Activated CD8-positive, alpha-beta T cell treated with anti-CD3 and anti-CD28 coated beads for 36 hours (primary cell): ENCODE measurements around the gene DUSP22. TPM values are rescaled to one million over a fixed set of nuclear protein-coding genes. Genes with fewer than 3 reads are reported as not detected.

Experiments
- ATAC-seq: fragments of 200-7000 bp; cut with Tn5 transposase; one replicate; pipeline ENCODE4 v1.10.0; 2021; ENCODE audit warnings: mild to moderate bottlenecking, moderate library complexity
- CTCF ChIA-PET: fragments of 350-600 bp; sonication (Branson Sonifier 250); formaldehyde crosslinking; loops from one replicate; lab custom pipeline; 2021; ENCODE audit warnings: antibody characterized with exemption; lab: Charles Lee
- POLR2A ChIA-PET: fragments of 350-600 bp; sonication (Branson Sonifier 250); formaldehyde crosslinking; loops from one replicate; lab custom pipeline; 2021; ENCODE audit warnings: antibody characterized with exemption; lab: Charles Lee
- DNase-seq: peaks from one replicate; pipeline ENCODE4 v3.0.0-alpha.2; 2020
- H3K27ac Mint-ChIP-seq: one replicate; pipeline ENCODE4 v1.8.0; 2021; ENCODE audit warnings: mild to moderate bottlenecking, mixed read lengths
- H3K27me3 Mint-ChIP-seq: one replicate; pipeline ENCODE4 v1.8.0; 2021; ENCODE audit warnings: mixed read lengths
- H3K36me3 Mint-ChIP-seq: one replicate; pipeline ENCODE4 v1.8.0; 2021; ENCODE audit warnings: low read depth, mixed read lengths
- H3K4me1 Mint-ChIP-seq: one replicate; pipeline ENCODE4 v1.8.0; 2021; ENCODE audit warnings: low read depth, mixed read lengths
- H3K4me3 Mint-ChIP-seq: one replicate; pipeline ENCODE4 v1.8.0; 2021; ENCODE audit warnings: mild to moderate bottlenecking, moderate library complexity, mixed read lengths
- H3K9me3 Mint-ChIP-seq: one replicate; pipeline ENCODE4 v1.8.0; 2021; ENCODE audit warnings: mixed read lengths
- intact Hi-C: fragments of 100-400 bp; cut with micrococcal nuclease; formaldehyde crosslinking; loops from one replicate; pipeline ENCODE4 v1.10.0; 2022
- total RNA-seq, 2 experiments: library from RNA; stranded (reverse); gene quantifications; one replicate each; pipeline ENCODE4 v1.2.3, GENCODE V29; 2021
- TF ChIP-seq, protein P1 (sequence below): fragments of 200-600 bp; IDR thresholded peaks from one replicate; pipeline ENCODE4 v1.8.0; 2022; ENCODE audit warnings: antibody characterized with exemption, mild to moderate bottlenecking

Gene DUSP22
- total RNA-seq, 2 experiments from 2014 or later = 32.5 to 34.2 TPM

DNA sequence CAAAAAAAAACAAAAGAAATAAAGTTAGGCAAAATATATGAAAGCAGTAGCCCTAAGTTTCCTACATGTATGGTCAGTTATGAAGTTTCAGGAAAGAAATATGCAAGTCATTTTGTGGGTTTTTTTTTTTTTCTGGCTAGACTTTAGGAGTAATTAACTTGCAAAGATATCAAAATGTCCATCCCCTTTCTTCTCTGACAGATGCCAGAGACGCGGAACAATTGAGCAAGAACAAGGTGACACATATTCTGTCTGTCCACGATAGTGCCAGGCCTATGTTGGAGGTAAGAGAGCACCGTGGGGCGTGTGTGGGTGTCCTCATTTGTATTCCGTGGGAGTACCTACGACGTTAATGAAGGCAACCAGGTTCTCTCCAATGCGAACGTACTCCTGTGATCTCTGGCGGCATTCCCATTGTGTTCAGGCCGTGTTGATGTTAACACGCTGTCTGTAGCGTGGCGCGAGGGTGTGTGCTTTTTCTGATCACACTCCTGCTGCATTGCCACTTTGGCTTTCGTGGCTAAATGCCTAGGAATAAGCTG, 19.5 kb downstream of the DUSP22 start:
- POLR2A ChIA-PET = interaction anchor here (1.0 to 1.3 kb wide), 2 partner anchors 8 to 80 kb away, joined by 3 to 7 read pairs; partner anchors contain the start of gene IRF4
- H3K27ac Mint-ChIP-seq = no peak overlapping the region
- peaks cover 8% of the 10 kb centered on the region for H3K36me3 Mint-ChIP-seq
- TF ChIP-seq, protein P1, sequence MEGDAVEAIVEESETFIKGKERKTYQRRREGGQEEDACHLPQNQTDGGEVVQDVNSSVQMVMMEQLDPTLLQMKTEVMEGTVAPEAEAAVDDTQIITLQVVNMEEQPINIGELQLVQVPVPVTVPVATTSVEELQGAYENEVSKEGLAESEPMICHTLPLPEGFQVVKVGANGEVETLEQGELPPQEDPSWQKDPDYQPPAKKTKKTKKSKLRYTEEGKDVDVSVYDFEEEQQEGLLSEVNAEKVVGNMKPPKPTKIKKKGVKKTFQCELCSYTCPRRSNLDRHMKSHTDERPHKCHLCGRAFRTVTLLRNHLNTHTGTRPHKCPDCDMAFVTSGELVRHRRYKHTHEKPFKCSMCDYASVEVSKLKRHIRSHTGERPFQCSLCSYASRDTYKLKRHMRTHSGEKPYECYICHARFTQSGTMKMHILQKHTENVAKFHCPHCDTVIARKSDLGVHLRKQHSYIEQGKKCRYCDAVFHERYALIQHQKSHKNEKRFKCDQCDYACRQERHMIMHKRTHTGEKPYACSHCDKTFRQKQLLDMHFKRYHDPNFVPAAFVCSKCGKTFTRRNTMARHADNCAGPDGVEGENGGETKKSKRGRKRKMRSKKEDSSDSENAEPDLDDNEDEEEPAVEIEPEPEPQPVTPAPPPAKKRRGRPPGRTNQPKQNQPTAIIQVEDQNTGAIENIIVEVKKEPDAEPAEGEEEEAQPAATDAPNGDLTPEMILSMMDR = no peak
- no peaks in the 10 kb centered on the region for H3K9me3 Mint-ChIP-seq
- intact Hi-C loops = no loop called here
- ATAC-seq = no peak
- peaks cover 30% of the 10 kb centered on the region for H3K4me1 Mint-ChIP-seq
- no peaks in the 10 kb centered on the region for H3K27me3 Mint-ChIP-seq
- no peak overlapping the region for H3K4me3 Mint-ChIP-seq
- CTCF ChIA-PET = interaction anchor here (1.0 to 1.7 kb wide), 5 partner anchors 14 to 163 kb away, joined by 3 to 5 read pairs (median 4); no protein-coding TSS in a partner anchor
- DNase-seq = no peak

DNA sequence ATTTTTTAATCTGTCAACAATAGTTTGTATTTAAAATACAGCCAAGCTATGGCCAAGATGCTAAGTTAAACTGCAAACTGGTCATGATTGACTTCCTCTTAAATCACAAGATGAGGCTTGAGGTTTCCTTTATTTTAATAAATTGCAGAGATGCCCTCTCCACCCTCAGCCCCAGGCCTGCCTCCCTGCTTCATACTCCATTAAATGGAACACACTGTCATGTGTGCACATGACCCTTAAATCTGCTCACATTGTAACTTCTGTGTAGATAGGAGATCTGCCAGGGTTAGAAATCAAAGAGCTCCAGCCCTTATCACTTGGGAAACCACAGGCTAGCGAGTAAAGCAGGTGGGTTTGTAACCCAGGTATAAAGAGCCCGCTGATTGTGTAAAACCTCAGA, 20.8 kb downstream of the DUSP22 start:
- ATAC-seq (no peak), DNase-seq (no peak)
- TF ChIP-seq, protein P1 = no peak
- no peak overlapping the region for H3K27ac Mint-ChIP-seq
- H3K27me3 Mint-ChIP-seq = no peaks in the 10 kb centered on the region
- intact Hi-C loops = no loop called here
- ChIA-PET CTCF (interaction anchor here (0.8 to 2.3 kb wide), 7 partner anchors 11 to 407 kb away, joined by 3 to 7 read pairs (median 3); no protein-coding TSS in a partner anchor), POLR2A (interaction anchor here (0.7 to 1.3 kb wide), 4 partner anchors 10 to 749 kb away, joined by 3 to 7 read pairs (median 3); partner anchors contain the start of gene IRF4)
- peaks cover 4% of the 10 kb centered on the region for H3K36me3 Mint-ChIP-seq
- H3K4me3 Mint-ChIP-seq = no peak overlapping the region
- H3K9me3 Mint-ChIP-seq = no peaks in the 10 kb centered on the region
- H3K4me1 Mint-ChIP-seq = peaks cover 37% of the 10 kb centered on the region

DNA sequence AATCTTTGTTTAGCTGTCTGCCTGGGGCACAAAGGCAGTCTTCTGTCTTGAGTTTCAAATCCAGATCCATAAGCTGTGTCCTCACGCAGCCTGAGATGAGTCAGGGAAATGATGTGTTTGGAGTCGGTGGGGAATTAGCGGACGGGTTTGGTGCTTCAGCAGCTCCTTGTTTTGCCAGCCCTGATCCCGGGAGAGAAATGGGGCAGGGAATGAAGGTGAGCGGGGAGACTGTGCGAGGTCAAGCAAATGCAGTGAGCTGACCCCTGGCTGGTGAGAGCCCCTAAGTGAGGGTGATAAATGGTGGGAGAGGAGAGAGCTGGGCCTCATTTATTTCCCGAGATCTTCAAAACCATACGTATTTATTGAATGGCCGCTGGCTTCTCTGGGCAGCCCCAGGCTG, 21.6 kb downstream of the DUSP22 start:
- H3K36me3 Mint-ChIP-seq = peaks cover 4% of the 10 kb centered on the region
- ChIA-PET POLR2A (no interaction called here), CTCF (interaction anchor here (2.3 kb wide), 1 partner anchor 125 kb away, joined by 7 read pairs; no protein-coding TSS in a partner anchor)
- peaks cover 37% of the 10 kb centered on the region for H3K4me1 Mint-ChIP-seq
- no peaks in the 10 kb centered on the region for H3K27me3 Mint-ChIP-seq
- intact Hi-C loops = no loop called here
- TF ChIP-seq, protein P1 = no peak
- H3K4me3 Mint-ChIP-seq = no peak overlapping the region
- H3K9me3 Mint-ChIP-seq = no peaks in the 10 kb centered on the region
- no peak overlapping the region for H3K27ac Mint-ChIP-seq
- ATAC-seq (no peak), DNase-seq (no peak)

DNA sequence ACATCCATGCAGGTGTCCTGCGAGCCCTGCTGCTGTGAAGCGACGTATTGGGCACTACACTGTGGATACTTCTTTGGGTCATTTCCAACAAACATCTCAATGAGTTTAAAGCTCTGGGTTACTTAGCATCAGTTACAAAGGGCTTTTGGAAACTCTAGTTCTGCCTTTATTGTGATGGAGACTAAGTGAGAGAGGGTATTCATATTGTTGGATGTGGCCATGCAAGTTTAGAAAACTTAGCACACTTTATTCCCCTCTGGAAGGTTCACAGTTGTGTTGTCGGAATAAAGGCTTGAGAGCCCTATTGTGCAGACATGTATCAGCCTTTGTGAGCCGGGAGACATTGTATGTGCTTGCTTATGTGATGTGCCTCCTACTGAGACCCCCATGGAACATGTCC, 22.1 kb downstream of the DUSP22 start:
- Mint-ChIP-seq H3K4me3 (no peak overlapping the region), H3K4me1 (peaks cover 41% of the 10 kb centered on the region), H3K27ac (no peak overlapping the region), H3K27me3 (no peaks in the 10 kb centered on the region), H3K36me3 (peaks cover 7% of the 10 kb centered on the region), H3K9me3 (no peaks in the 10 kb centered on the region)
- ATAC-seq (no peak), DNase-seq (no peak)
- ChIA-PET POLR2A (interaction anchor here (1.3 kb wide), 1 partner anchor 21 kb away, joined by 4 read pairs; no protein-coding TSS in a partner anchor), CTCF (interaction anchor here (1.7 to 2.3 kb wide), 3 partner anchors 17 to 145 kb away, joined by 4 to 7 read pairs (median 5); no protein-coding TSS in a partner anchor)
- TF ChIP-seq, protein P1 = no peak
- intact Hi-C loops = no loop called here

DNA sequence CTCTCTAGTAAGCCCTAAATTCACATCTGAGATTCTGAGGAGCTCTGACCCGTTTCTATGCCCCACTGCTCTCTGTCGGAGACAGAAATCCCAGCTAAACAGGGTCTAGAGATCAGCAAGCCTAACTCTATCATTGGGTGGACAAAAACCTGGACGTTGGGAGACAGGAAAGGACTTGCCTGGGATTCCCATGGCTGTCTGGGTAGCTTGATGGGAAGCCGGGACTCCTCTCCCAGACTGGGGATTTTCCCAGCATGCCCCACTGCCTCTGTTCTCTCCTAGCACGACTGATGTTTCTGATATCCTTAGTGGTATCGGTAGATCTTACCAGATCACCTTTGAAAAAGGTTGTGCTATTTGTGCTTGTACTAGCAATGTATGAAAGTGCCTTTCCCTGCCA, 22.9 kb downstream of the DUSP22 start:
- TF ChIP-seq, protein P1 = no peak
- ChIA-PET CTCF (interaction anchor here (1.2 to 2.3 kb wide), 4 partner anchors 18 to 146 kb away, joined by 3 to 7 read pairs (median 4); no protein-coding TSS in a partner anchor), POLR2A (interaction anchor here (0.7 to 1.3 kb wide), 2 partner anchors 22 to 36 kb away, joined by 3 to 4 read pairs; no protein-coding TSS in a partner anchor)
- Mint-ChIP-seq H3K9me3 (no peaks in the 10 kb centered on the region), H3K27me3 (no peaks in the 10 kb centered on the region), H3K27ac (no peak overlapping the region), H3K4me3 (no peak overlapping the region), H3K4me1 (peaks cover 47% of the 10 kb centered on the region), H3K36me3 (peaks cover 8% of the 10 kb centered on the region)
- intact Hi-C loops = no loop called here
- DNase-seq (no peak), ATAC-seq (no peak)
